Measurements from ENCODE around the gene GPR18.

GPR18 gene

GRCh38 chr13:99297331-99297730 is 39.2 kb upstream of the GPR18 start:
- ATAC-seq (peak; percentile 53), DNase-seq (ENCODE audit: low spot score in 2 of 2) (no peak)
- Mint-ChIP-seq H3K4me3 (peak overlapping the region; percentile 48), H3K9me3 (no peaks in the 10 kb centered on the region), H3K4me1 (peaks cover 67% of the 10 kb centered on the region), H3K36me3 (peaks cover 95% of the 10 kb centered on the region), H3K27ac (peak overlapping the region; percentile 35)

- Mint-ChIP-seq H3K4me1 (peaks cover 61% of the 10 kb centered on the region), H3K4me3 (peak overlapping the region; percentile 48), H3K36me3 (peaks cover 93% of the 10 kb centered on the region), H3K9me3 (no peaks in the 10 kb centered on the region), H3K27ac (peak overlapping the region; percentile 57)
- DNase-seq (ENCODE audit: low spot score in 2 of 2) (no peak), ATAC-seq (peak; percentile 86)
These were observed 38.2 kb upstream of the GPR18 start for GRCh38 chr13:99296398-99296797.

- peaks cover 67% of the 10 kb centered on the region for H3K4me1 Mint-ChIP-seq
- H3K4me3 Mint-ChIP-seq = peak overlapping the region; percentile 45
- peak overlapping the region; percentile 55 for H3K27ac Mint-ChIP-seq
- ATAC-seq (no peak), DNase-seq (ENCODE audit: low spot score in 2 of 2) (no peak)
- H3K9me3 Mint-ChIP-seq = no peaks in the 10 kb centered on the region
- H3K36me3 Mint-ChIP-seq = peaks cover 96% of the 10 kb centered on the region
These were observed 37.5 kb upstream of the GPR18 start for GRCh38 chr13:99295488-99296252.

- DNase-seq (ENCODE audit: low spot score in 2 of 2) (no peak), ATAC-seq (peak; percentile 38)
- H3K36me3 Mint-ChIP-seq = peaks cover 96% of the 10 kb centered on the region
- H3K9me3 Mint-ChIP-seq = no peaks in the 10 kb centered on the region
- peak overlapping the region; percentile 45 for H3K4me3 Mint-ChIP-seq
- H3K4me1 Mint-ChIP-seq = peaks cover 68% of the 10 kb centered on the region
- peak overlapping the region; percentile 55 for H3K27ac Mint-ChIP-seq
These were observed 36.8 kb upstream of the GPR18 start for GRCh38 chr13:99294958-99295357.

DNA sequence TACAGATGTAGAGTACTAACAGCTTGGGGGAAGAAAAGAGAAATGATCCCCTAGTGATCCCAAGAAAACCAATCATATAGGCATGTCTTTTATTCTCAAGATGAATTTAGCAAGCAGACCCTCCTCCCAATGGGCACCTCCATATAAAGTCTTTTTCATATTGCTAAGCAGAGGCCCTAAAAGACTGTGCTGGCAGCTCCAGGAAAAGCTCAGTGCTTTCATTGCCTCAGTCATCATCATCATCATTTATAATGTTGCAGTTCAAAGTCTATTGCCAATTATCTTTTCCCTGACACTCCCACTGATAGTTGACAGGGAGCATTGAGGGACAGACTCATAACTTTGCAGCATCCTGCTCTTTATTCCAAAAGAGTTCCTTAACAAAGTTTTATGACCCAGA is 36.0 kb upstream of the GPR18 start:
- no peak for ATAC-seq
- peaks cover 68% of the 10 kb centered on the region for H3K4me1 Mint-ChIP-seq
- DNase-seq (ENCODE audit: low spot score in 2 of 2) = no peak
- no peaks in the 10 kb centered on the region for H3K9me3 Mint-ChIP-seq
- peak overlapping the region; percentile 36 for H3K27ac Mint-ChIP-seq
- H3K36me3 Mint-ChIP-seq = peaks cover 94% of the 10 kb centered on the region
- H3K4me3 Mint-ChIP-seq = no peak overlapping the region

- no peak for DNase-seq (ENCODE audit: low spot score in 2 of 2)
- Mint-ChIP-seq H3K36me3 (peaks cover 84% of the 10 kb centered on the region), H3K27ac (peak overlapping the region; percentile 5), H3K9me3 (no peaks in the 10 kb centered on the region), H3K4me1 (peaks cover 70% of the 10 kb centered on the region), H3K4me3 (no peak overlapping the region)
- no peak for ATAC-seq
These were observed 35.0 kb upstream of the GPR18 start for GRCh38 chr13:99293178-99293577.

DNA sequence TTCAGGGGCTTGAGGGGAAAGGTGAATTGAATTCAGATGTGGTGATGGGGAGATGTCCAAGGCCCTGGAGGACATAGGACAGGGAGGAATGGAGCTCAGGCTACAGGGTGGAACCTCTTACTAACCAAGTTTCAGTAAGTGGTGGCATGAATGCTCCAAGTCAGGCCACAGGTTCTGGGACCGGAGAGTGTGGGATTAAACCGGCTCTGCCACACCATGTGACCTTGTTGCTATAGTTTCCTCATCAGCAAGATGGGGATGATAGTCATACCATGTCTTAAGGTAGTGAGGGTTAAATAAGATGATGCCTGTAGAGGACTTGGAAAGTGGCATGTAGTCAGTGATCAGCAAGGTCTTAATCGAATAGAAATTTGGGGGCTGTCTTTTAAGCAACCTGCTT is 32.7 kb upstream of the GPR18 start:
- DNase-seq (ENCODE audit: low spot score in 2 of 2) = no peak
- H3K9me3 Mint-ChIP-seq = no peaks in the 10 kb centered on the region
- peak overlapping the region; percentile 90 for H3K27ac Mint-ChIP-seq
- peaks cover 73% of the 10 kb centered on the region for H3K4me1 Mint-ChIP-seq
- H3K4me3 Mint-ChIP-seq = peak overlapping the region; percentile 51
- peaks cover 72% of the 10 kb centered on the region for H3K36me3 Mint-ChIP-seq
- ATAC-seq = peak; percentile 59

DNA sequence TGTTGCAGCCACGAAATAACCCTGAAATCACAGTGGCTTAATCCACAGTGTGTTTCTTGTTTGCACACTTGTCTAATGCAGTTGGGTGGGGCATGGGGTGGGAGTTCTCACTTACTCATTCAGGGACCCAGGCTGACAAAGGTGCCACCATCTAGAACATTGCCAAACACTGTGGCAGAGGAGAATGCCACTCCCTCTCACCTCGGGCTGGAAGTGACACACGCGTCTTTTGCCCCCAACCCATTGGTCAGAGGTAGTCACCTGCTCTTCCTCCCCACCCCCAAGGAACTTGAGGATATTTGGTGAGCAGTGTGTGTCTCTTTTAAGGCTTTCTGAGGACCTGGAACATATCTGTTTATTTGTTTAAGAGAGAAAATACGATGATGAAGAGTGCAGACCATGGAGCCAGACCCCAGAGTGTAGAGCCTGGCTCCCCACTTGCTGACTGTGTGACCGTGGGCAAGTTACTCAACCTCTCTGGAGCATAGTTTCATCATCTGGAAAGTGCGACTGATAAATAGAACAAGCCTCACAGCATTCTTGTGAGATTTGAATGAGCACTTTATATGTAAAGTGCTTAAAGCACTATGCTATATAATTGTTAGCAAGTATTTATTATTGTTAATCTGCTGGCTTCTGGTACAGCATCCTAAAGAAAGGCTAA is 31.6 kb upstream of the GPR18 start:
- ATAC-seq = peak; percentile 87
- peak overlapping the region; percentile 51 for H3K4me3 Mint-ChIP-seq
- peaks cover 68% of the 10 kb centered on the region for H3K36me3 Mint-ChIP-seq
- peak in 1 of 2 donors; percentile 83 for DNase-seq (ENCODE audit: low spot score in 2 of 2)
- H3K9me3 Mint-ChIP-seq = no peaks in the 10 kb centered on the region
- H3K4me1 Mint-ChIP-seq = peaks cover 74% of the 10 kb centered on the region
- peak overlapping the region; percentile 90 for H3K27ac Mint-ChIP-seq

DNA sequence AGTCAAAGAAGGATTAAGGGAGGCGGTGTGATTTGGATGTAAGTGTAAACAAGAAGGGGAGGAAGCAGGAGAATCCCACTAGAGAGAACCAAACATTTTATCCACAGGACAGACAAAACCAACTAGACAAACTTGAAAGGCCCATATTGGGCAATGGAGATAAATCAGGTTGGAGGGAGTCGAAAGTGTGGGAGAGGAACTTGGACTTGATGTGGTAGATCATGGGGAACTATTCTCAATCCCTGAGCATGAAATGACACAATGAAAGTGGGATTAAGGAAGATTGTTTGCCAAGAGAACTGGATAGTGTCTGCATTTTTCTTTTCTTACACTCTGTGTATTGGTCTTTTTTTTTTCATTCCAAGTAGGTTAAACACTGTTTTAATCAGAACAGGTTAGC is 31.1 kb upstream of the GPR18 start:
- H3K9me3 Mint-ChIP-seq = no peaks in the 10 kb centered on the region
- peaks cover 67% of the 10 kb centered on the region for H3K36me3 Mint-ChIP-seq
- DNase-seq (ENCODE audit: low spot score in 2 of 2) (no peak), ATAC-seq (no peak)
- H3K4me3 Mint-ChIP-seq = peak overlapping the region; percentile 51
- peaks cover 78% of the 10 kb centered on the region for H3K4me1 Mint-ChIP-seq
- H3K27ac Mint-ChIP-seq = peak overlapping the region; percentile 90

DNA sequence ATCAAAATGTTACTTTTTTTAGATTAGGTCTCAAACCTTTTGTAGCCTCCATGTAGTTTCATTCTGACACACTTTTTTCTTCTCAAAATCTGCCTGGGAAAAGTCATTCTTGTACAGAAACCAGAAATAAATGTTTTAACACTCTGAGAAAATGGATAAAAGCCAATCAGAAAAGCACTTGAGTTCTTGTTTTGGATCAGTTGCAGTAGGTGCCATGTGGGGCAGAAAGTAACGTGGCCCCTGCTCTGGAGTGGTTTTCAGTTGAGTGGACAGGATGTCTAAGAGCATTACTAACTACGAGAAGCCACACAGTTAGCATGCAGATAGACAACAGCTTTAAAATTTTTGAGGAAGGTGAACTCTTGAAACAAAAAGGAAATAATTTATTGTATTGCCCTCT is 29.9 kb upstream of the GPR18 start:
- peak in 1 of 2 donors; percentile 70 for DNase-seq (ENCODE audit: low spot score in 2 of 2)
- Mint-ChIP-seq H3K36me3 (peaks cover 55% of the 10 kb centered on the region), H3K9me3 (no peaks in the 10 kb centered on the region), H3K4me1 (peaks cover 79% of the 10 kb centered on the region), H3K27ac (no peak overlapping the region), H3K4me3 (peak overlapping the region; percentile 32)
- ATAC-seq = peak; percentile 90

DNA sequence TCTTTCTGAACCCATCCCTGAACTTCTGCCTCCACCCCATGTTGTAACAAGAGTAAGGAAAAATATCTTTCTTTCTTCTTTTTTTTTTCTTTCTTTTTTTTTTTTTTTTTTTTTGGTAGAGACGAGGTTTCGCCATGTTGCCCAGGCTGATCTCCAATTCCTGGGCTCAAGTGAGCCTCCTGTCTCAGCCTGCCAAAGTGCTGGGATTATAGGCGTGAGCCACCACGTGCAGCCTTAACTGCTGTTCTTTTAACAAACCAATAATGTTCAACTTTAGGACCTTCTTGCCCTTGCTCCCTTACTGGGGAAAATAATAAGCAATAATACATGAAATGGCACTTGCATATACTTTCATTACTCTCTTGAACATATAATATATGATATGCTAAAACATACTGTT is 29.4 kb upstream of the GPR18 start:
- ATAC-seq (no peak), DNase-seq (ENCODE audit: low spot score in 2 of 2) (no peak)
- peak overlapping the region; percentile 74 for H3K27ac Mint-ChIP-seq
- peaks cover 79% of the 10 kb centered on the region for H3K4me1 Mint-ChIP-seq
- peaks cover 49% of the 10 kb centered on the region for H3K36me3 Mint-ChIP-seq
- H3K9me3 Mint-ChIP-seq = no peaks in the 10 kb centered on the region
- H3K4me3 Mint-ChIP-seq = peak overlapping the region; percentile 32

- Mint-ChIP-seq H3K36me3 (peaks cover 39% of the 10 kb centered on the region), H3K9me3 (no peaks in the 10 kb centered on the region), H3K27ac (peak overlapping the region; percentile 44), H3K4me3 (no peak overlapping the region), H3K4me1 (peaks cover 91% of the 10 kb centered on the region)
- DNase-seq (ENCODE audit: low spot score in 2 of 2) = no peak
- ATAC-seq = no peak
These were observed 27.4 kb upstream of the GPR18 start for GRCh38 chr13:99285432-99286182.

DNA sequence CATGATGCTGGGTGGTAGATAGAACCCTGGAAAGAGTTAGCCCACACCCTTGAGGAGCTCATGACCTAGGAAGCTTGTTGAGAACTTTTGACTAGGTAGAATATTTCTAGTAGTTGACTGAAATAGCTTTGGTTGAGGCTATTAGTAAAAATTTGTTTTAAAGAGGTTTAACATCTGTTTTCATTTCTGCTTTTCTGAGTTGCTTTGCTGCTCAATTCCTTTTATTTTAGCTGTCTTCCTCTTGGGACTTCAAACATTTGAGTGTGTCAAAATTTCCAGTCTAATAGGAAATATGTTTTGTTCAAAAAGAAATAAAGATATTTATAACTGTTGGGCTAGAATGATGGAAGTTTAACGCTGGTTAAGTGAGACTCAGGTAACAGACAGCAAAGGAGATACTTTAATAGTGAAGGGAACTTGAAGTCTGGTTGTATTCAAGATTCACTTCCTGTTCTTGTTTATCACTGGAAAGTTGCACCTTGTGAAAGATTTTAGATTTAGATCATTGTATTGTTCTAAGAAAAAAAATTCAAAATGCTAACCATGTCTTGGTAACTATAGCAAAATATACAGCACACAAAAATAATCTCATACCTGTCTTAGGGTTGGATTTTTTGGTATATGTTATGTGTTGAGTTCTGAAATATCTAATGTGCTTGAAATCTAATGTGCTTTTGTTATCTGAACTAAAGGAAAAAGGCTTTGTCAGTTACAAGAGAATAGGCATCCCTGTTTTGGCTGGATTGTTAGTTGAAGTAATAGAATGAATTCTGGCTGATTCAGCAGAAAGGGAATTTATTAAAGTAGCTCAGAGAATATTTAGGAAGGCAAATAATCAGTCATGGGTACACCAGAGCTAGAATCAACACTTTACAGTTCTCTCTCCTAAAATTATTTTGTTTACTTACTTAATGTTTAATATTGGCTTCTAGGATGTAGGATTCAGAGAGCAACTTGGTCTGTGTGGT is 24.4 kb upstream of the GPR18 start:
- Mint-ChIP-seq H3K4me3 (no peak overlapping the region), H3K27ac (no peak overlapping the region), H3K4me1 (peaks cover 91% of the 10 kb centered on the region), H3K36me3 (peaks cover 49% of the 10 kb centered on the region), H3K9me3 (no peaks in the 10 kb centered on the region)
- DNase-seq (ENCODE audit: low spot score in 2 of 2) (no peak), ATAC-seq (no peak)

DNA sequence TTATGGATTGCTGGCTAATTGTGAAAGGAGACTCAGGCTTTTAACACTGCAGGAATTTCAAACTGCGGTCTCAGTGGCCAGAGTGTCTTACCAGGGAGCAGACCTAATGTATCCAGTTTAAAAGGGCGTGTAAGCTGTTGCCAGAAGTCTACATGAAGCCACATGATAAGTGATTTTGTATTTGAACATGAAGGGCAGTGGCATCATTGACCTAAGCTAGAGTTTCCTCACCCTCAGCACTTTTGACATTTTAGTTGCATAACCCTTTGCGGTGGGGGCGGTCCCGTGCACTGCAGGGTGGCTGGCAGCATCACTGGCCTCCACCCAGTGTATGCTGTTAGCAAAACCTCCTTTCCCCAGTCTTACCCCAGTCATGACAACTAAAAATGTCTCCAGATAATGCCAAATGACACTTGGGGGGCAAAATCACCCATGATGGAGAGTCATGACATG is 23.7 kb upstream of the GPR18 start:
- Mint-ChIP-seq H3K27ac (no peak overlapping the region), H3K4me1 (peaks cover 91% of the 10 kb centered on the region), H3K9me3 (no peaks in the 10 kb centered on the region), H3K4me3 (no peak overlapping the region), H3K36me3 (peaks cover 47% of the 10 kb centered on the region)
- DNase-seq (ENCODE audit: low spot score in 2 of 2) (no peak), ATAC-seq (peak; percentile 79)

All from stimulated activated effector memory CD8-positive, alpha-beta T cell treated with anti-CD3 and anti-CD28 coated beads, Interleukin-12 subunit alpha, Interleukin-12 subunit beta, amount 100 ng/mL, for 72 hours (primary cell).